GM18951 (cell line): ENCODE measurements around the gene MRPS35.
A peak's percentile ranks its signal among the peaks of the same experiment; 100 is the strongest.

Experiments used
- POLR2A ChIP-seq: IDR thresholded peaks from 4 replicates; pipeline ENCODE4 v1.6.1; 2011; ENCODE audit warnings: mild to moderate bottlenecking; ENCODE audit not compliant: insufficient read length, insufficient read depth; ENCODE audit errors: extremely low read depth
- in situ Hi-C: fragments of 300-500 bp; cut with MboI; formaldehyde crosslinking; loops from one replicate; pipeline ENCODE4 v1.12.0; 2022; ENCODE audit warnings: low sequenced_read_pairs, mixed read lengths, inconsistent platforms; ENCODE audit not compliant: unreplicated experiment

MRPS35 gene

DNA sequence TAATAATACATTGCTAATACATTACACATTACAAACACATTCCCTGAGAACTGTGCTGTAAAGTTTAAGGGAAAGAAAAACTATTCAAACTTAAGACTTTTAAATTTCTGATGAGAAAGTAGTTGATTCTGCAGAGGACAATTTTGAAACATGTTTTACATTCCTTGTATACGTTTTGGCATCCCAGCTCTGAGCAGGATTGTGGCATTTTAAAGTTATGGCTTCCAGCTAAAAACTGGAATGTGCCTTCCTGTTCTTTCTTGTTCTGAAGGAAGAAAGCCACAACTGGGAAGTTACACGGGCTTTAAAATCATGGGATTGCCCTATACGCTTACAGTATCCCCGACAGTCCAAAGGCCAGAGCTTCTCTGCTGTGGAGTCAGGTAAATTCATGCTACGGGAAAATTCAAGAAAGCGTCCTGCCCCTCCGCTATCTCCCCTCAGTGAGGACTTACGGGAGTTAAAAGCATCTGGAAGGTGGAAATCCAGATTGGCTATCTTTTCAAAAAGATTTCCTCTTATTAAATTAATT lies 58.6 kb downstream of the MRPS35 start:
- TF ChIP-seq POLR2A = no peak
- in situ Hi-C loops = no loop called here

GRCh38 chr12:27771481-27772327 lies 61.1 kb downstream of the MRPS35 start:
- in situ Hi-C loops = no loop called here
- TF ChIP-seq POLR2A = no peak

- TF ChIP-seq POLR2A = no peak
- in situ Hi-C loops = no loop called here
These were observed 61.9 kb downstream of the MRPS35 start for GRCh38 chr12:27772328-27773049.

GRCh38 chr12:27777141-27777540 lies 66.5 kb downstream of the MRPS35 start:
- in situ Hi-C loops = no loop called here
- TF ChIP-seq POLR2A = no peak

DNA sequence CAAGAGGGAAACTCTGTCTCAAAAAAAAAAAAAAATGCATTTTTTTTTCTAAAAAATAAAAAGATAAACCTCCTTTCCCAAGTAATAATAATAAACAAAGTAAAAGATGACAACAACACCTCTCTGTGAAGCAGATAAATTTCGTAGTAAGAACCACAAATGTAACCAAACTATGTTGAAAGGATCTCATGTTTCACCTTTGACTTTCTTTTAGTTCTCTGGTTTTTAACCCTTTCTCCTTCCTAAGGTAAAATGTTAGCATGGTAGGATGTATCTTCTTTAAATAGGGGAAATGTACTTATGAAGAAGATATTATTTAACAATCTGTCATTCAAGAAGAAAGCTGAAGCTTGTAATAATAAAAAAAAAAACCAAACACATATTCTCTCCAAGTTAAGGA lies 67.6 kb downstream of the MRPS35 start:
- no peak for TF ChIP-seq POLR2A
- in situ Hi-C loops = no loop called here

GRCh38 chr12:27779416-27779919 lies 68.8 kb downstream of the MRPS35 start:
- no peak for TF ChIP-seq POLR2A
- in situ Hi-C loops = no loop called here

- TF ChIP-seq POLR2A = peak; percentile 62
- in situ Hi-C loops = no loop called here
These were observed 69.4 kb downstream of the MRPS35 start, which contains the start of the genes KLHL42 and MANSC4 for GRCh38 chr12:27779920-27780611. Gene KLHL42 (plus strand): TSS chr12:27780233. CDS start chr12:27780331, 98 bp downstream. Gene MANSC4 (minus strand): TSS chr12:27780236. CDS start chr12:27771276, 8,960 bp downstream.

DNA sequence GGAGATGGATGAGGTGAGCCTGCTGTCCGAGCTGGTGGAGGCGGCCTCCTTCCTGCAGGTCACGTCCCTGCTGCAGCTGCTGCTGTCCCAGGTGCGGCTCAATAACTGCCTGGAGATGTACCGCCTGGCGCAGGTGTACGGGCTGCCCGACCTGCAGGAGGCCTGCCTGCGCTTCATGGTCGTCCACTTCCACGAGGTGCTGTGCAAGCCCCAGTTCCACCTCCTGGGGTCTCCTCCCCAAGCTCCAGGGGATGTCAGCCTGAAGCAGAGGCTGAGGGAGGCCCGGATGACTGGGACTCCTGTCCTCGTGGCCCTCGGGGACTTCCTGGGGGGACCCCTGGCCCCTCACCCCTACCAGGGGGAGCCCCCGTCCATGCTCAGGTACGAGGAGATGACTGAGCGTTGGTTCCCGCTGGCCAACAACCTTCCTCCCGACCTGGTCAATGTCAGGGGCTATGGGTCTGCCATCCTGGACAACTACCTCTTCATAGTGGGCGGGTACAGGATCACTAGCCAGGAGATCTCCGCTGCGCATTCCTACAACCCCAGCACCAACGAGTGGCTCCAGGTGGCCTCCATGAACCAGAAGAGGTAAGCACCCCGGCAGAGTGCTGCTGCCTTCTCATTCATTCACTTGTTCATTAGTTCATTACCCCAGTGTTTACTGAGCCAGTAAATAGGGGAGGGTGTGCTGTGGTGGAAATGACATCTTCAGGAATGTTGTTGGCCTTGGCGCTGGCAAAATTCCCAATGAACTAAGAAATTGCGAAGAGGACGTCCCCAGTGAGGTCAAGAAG lies 70.2 kb downstream of the MRPS35 start:
- TF ChIP-seq POLR2A = no peak
- in situ Hi-C loops = no loop called here

- in situ Hi-C loops = no loop called here
- TF ChIP-seq POLR2A = no peak
These were observed 71.0 kb downstream of the MRPS35 start for GRCh38 chr12:27781680-27782079.

DNA sequence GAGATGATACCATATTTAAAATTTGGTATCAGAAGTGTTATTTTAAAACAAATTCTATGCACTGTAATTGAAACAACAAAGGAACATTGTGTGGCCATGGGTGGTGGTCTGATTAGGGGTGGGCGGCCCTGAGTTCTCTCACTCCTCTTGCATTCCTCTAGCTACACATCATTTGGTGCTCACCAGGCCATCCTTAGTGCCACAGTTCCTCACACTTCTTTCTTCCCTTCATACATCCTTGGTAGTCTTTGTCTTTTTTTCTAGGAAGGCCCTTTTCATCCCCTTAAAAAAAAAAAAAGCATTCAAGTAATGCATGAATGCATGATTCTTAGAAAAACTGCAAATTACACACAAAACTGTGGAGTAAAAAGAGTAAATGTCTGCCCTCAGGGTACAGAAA lies 71.8 kb downstream of the MRPS35 start:
- in situ Hi-C loops = no loop called here
- no peak for TF ChIP-seq POLR2A

- TF ChIP-seq POLR2A = no peak
- in situ Hi-C loops = no loop called here
These were observed 75.4 kb downstream of the MRPS35 start for GRCh38 chr12:27785882-27786570.

- in situ Hi-C loops = no loop called here
These were observed 76.9 kb downstream of the MRPS35 start for GRCh38 chr12:27787559-27787958.

More at GRCh38 chr12:27787559-27787958, 76.9 kb downstream of the MRPS35 start:
- no peak for TF ChIP-seq POLR2A
